KMS-11 (cell line): ENCODE results near the gene ERC2.

Source experiments
- H2AFZ ChIP-seq: fragments of 200-600 bp; sonication (generic); 2 replicates; pipeline ENCODE4 v1.6.1; 2016; ENCODE audit warnings: antibody characterized with exemption, mixed run types, low read depth
- H3K27ac ChIP-seq: fragments of 200-600 bp; sonication (generic); 2 replicates; pipeline ENCODE4 v1.6.1; 2016; ENCODE audit warnings: mild to moderate bottlenecking, mixed run types
- H3K27me3 ChIP-seq: fragments of 200-600 bp; sonication (generic); 2 replicates; pipeline ENCODE4 v1.6.1; 2017; ENCODE audit warnings: mild to moderate bottlenecking, low read depth, mixed run types, moderate library complexity; ENCODE audit not compliant: insufficient read depth
- H3K36me3 ChIP-seq: fragments of 200-600 bp; sonication (generic); 2 replicates; pipeline ENCODE4 v1.6.1; 2017; ENCODE audit warnings: mild to moderate bottlenecking, mixed run types; ENCODE audit not compliant: insufficient read depth
- H3K4me1 ChIP-seq: fragments of 200-600 bp; sonication (generic); 2 replicates; pipeline ENCODE4 v1.6.1; 2016; ENCODE audit warnings: mild to moderate bottlenecking, low read depth, mixed run types; ENCODE audit not compliant: poor library complexity, severe bottlenecking
- H3K4me2 ChIP-seq: fragments of 200-600 bp; sonication (generic); 2 replicates; pipeline ENCODE4 v1.7.0; 2016; ENCODE audit warnings: mild to moderate bottlenecking, mixed run types
- H3K4me3 ChIP-seq: fragments of 200-600 bp; sonication (generic); IDR thresholded peaks from 2 replicates; pipeline ENCODE4 v1.6.1; 2017; ENCODE audit warnings: low read depth, low read length, mixed read lengths; ENCODE audit not compliant: insufficient read depth
- H3K79me2 ChIP-seq: fragments of 200-600 bp; sonication (generic); 2 replicates; pipeline ENCODE4 v1.6.1; 2016; ENCODE audit warnings: low read depth, mixed run types; ENCODE audit not compliant: insufficient read depth
- H3K9ac ChIP-seq: fragments of 200-600 bp; sonication (generic); 2 replicates; pipeline ENCODE4 v1.6.1; 2016; ENCODE audit warnings: mild to moderate bottlenecking, mixed run types
- H4K20me1 ChIP-seq: fragments of 200-600 bp; sonication (generic); 2 replicates; pipeline ENCODE4 v1.6.1; 2016; ENCODE audit warnings: mild to moderate bottlenecking, mixed run types; ENCODE audit not compliant: insufficient read depth
- TF ChIP-seq, protein P1 (sequence below): fragments of 200-600 bp; sonication (generic); conservative IDR thresholded peaks from 2 replicates; pipeline ENCODE4 v1.6.1; 2017; ENCODE audit warnings: low read depth, mild to moderate bottlenecking, antibody characterized with exemption, low read length, moderate library complexity, mixed read lengths

The ERC2 gene

DNA sequence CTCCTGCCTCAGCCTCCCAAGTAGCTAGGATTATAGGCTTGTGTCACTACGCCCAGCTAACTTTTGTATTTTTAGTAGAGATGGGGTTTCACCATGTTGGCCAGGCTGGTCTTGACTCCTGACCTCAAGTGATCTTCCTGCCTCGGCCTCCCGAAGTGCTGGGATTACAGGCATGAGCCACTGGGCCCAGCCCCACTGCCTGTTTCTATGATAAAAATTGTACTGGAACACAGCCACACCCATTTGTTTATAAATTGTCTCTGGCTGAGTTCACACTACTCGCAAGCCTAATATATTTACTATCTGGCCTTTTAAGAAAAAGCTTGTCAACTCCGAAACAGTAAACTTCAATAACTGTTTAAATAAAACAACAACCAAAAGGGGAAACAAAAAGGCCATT lies 671.7 kb downstream of the ERC2 start:
- TF ChIP-seq, protein P1, sequence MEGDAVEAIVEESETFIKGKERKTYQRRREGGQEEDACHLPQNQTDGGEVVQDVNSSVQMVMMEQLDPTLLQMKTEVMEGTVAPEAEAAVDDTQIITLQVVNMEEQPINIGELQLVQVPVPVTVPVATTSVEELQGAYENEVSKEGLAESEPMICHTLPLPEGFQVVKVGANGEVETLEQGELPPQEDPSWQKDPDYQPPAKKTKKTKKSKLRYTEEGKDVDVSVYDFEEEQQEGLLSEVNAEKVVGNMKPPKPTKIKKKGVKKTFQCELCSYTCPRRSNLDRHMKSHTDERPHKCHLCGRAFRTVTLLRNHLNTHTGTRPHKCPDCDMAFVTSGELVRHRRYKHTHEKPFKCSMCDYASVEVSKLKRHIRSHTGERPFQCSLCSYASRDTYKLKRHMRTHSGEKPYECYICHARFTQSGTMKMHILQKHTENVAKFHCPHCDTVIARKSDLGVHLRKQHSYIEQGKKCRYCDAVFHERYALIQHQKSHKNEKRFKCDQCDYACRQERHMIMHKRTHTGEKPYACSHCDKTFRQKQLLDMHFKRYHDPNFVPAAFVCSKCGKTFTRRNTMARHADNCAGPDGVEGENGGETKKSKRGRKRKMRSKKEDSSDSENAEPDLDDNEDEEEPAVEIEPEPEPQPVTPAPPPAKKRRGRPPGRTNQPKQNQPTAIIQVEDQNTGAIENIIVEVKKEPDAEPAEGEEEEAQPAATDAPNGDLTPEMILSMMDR: no peak
- Histone ChIP-seq H3K4me2 (no peak overlapping the region), H3K4me3 (no peak overlapping the region), H4K20me1 (no peaks in the 10 kb centered on the region), H3K27me3 (no peaks in the 10 kb centered on the region), H3K79me2 (no peaks in the 10 kb centered on the region), H3K27ac (no peak overlapping the region), H3K4me1 (no peaks in the 10 kb centered on the region), H3K36me3 (no peaks in the 10 kb centered on the region), H2AFZ (no peak overlapping the region), H3K9ac (no peak overlapping the region)

DNA sequence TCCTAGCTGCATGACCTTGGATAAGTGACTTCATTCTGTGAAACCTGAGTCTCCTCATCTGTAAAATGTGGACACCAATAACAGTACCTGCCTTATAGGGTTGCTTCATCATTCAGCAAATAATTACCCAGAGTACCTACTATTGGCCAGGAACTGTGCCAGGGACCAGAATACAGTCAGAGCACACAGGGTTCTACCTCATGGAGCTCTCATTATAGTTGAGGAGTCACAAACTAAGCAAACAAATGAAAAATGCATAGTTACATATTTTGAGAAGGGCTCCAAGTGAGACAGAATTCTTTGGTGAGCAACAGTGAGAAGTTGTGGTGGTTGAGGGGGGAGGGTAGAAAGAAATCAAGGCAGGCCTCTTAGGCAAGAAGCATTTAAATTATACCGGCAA lies 672.5 kb downstream of the ERC2 start:
- Histone ChIP-seq H3K4me1 (no peaks in the 10 kb centered on the region), H4K20me1 (no peaks in the 10 kb centered on the region), H3K36me3 (no peaks in the 10 kb centered on the region), H3K4me3 (no peak overlapping the region), H3K27me3 (no peaks in the 10 kb centered on the region), H3K27ac (no peak overlapping the region), H2AFZ (no peak overlapping the region), H3K4me2 (no peak overlapping the region), H3K79me2 (no peaks in the 10 kb centered on the region), H3K9ac (no peak overlapping the region)
- TF ChIP-seq, protein P1: no peak

DNA sequence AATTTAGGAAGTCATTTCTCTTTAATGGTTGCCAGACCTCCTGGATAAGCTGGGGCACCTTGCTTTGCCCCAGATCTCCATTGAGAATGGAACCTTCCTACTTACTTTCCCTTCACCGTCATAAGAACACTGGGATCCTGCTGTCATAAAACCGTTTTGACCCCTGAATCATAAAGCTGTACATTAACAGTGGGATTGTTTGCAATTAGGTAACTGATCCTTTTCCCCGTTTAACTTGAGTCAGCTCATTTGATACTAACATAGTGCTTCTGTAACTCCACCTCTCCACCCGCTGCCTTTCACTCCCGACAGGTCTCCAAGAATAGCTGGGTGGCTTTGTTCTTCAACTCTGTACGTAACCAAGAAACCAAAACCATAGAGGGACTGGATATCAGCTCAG lies 673.0 kb downstream of the ERC2 start:
- no peak overlapping the region for H2AFZ ChIP-seq
- H3K9ac ChIP-seq: no peak overlapping the region
- H3K4me1 ChIP-seq: no peaks in the 10 kb centered on the region
- H3K36me3 ChIP-seq: no peaks in the 10 kb centered on the region
- H3K27me3 ChIP-seq: no peaks in the 10 kb centered on the region
- H3K79me2 ChIP-seq: no peaks in the 10 kb centered on the region
- no peak overlapping the region for H3K27ac ChIP-seq
- TF ChIP-seq, protein P1: no peak
- no peak overlapping the region for H3K4me2 ChIP-seq
- H4K20me1 ChIP-seq: no peaks in the 10 kb centered on the region
- no peak overlapping the region for H3K4me3 ChIP-seq

DNA sequence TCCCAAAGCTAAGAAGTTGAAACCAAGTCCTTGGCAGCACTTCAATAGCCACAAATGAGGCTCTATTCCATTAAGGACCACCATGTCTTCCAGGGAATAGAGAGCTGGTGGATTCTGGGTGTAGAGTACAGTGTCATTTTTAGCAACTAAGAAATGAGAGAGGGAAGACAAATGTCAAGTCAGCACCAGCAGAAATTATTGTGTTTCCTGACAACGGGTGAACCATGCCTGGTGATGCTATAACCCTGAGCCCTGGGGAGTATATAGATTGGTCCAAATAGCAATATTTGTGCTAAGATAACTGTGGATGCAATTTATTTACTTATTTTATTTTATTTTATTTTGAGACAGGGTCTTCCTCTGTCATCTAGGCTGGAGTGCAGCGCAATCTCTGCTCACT lies 675.5 kb downstream of the ERC2 start:
- H2AFZ ChIP-seq: no peak overlapping the region
- no peaks in the 10 kb centered on the region for H3K79me2 ChIP-seq
- H3K36me3 ChIP-seq: no peaks in the 10 kb centered on the region
- no peak overlapping the region for H3K27ac ChIP-seq
- TF ChIP-seq, protein P1: no peak
- H4K20me1 ChIP-seq: no peaks in the 10 kb centered on the region
- H3K4me1 ChIP-seq: no peaks in the 10 kb centered on the region
- no peak overlapping the region for H3K9ac ChIP-seq
- H3K4me2 ChIP-seq: no peak overlapping the region
- H3K4me3 ChIP-seq: no peak overlapping the region
- no peaks in the 10 kb centered on the region for H3K27me3 ChIP-seq

DNA sequence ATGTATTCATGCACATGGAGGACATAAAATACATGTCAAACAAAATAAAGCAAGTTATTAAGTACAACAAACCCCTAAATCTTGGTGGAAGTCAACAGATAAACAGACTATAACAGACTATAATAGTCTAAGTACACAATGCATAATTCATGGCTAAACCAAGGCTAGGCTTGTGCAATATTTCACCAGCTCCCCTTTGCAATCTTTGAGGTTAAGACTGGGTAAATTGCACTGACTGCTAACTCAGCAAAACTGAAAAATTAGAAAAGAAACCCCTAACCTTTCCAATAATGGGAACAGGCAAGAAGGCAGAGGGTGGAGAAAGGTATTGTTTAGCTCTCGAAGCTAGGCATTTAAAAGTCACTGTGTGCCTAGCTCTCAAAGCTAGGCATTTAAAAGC lies 676.3 kb downstream of the ERC2 start:
- no peaks in the 10 kb centered on the region for H3K4me1 ChIP-seq
- no peak overlapping the region for H2AFZ ChIP-seq
- no peak overlapping the region for H3K4me2 ChIP-seq
- H3K36me3 ChIP-seq: no peaks in the 10 kb centered on the region
- no peak overlapping the region for H3K4me3 ChIP-seq
- H3K79me2 ChIP-seq: no peaks in the 10 kb centered on the region
- no peaks in the 10 kb centered on the region for H3K27me3 ChIP-seq
- no peaks in the 10 kb centered on the region for H4K20me1 ChIP-seq
- TF ChIP-seq, protein P1: no peak
- no peak overlapping the region for H3K27ac ChIP-seq
- no peak overlapping the region for H3K9ac ChIP-seq
